ENCODE results near the gene FAM209B.

- TF ChIP-seq EZH2 (IDR thresholded peaks at IDR 0.05) (no peak), POLR2AphosphoS5 (IDR thresholded peaks at IDR 0.05; ENCODE audit: borderline replicate concordance, low read depth, low read length) (no peak)
Observed at GRCh38 chr20:56558968-56559367, 25.9 kb downstream of the FAM209B start.
